Tongue (tissue), 3 donors: ENCODE measurements around the gene POR. TPM values are rescaled to one million over a fixed set of nuclear protein-coding genes. Genes with fewer than 3 reads are reported as not detected.
"Not testable (repeated sequence)": the region's sequence is repeated elsewhere in the genome, so short reads cannot be mapped to it uniquely, and the experiment has no call there.

ENCODE experiments used
- DNase-seq: peaks from one replicate; pipeline ENCODE4 v3.0.0-alpha.2; 2015
- small RNA-seq: library from RNA; depleted of rRNA; stranded (forward); fragments of <200 nt; gene quantifications from one replicate; pipeline ENCODE3, GENCODE V24; 2014; ENCODE audit warnings: low replicate concordance
- total RNA-seq: library from RNA; depleted of rRNA; stranded (reverse); fragments of >200 nt; gene quantifications from one replicate; pipeline ENCODE4 v1.2.3, GENCODE V29; 2014

POR gene
- total RNA-seq, 1 donor from 2014 or later = 39.7 TPM

DNA sequence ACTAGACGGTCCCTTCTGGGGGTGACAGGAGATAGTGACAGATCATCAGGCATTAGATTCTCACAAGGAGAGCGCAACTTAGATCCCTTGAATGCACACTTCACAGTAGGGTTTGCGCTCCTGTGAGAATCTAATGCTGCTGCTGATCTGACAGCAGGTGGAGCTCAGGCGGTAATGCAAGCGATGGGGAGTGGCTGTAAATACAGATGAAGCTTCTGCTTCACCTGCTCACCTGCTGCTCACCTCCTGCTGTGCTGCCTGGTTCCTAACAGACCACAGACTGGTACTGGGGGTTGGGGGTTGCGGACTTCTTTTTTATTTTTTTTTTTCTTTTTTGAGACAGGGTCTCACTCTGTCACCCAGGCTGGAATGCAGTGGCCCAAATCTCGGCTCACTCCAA, 114.7 kb downstream of the POR start:
- not testable (repeated sequence) for DNase-seq

DNA sequence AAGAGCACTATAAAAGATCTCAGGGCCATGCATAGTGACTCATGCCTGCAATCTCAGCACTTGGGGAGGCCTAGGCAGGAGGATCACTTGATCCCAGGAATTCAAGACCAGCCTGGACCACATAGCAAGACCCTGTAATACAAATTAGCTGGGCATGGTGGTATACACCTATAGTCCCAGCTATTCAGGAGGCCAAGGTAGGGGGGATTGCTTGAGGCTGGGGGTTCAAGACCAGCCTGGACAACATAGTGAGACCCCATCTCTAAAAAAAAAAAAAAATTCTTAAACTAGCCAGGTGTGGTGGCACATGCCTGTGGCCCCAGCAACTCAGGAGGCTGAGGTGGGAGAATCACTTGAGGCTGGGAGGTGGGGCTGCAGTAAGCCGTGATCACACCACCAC, 117.0 kb downstream of the POR start:
- no peak for DNase-seq

Small RNAs within 50 kb of the gene (small RNA-seq; reads per million reads assigned to genes)
- gene SNORA14A = 2.2 reads per million, percentile 90 among the genes with 10 or more reads in this experiment

Other genes starting within 250 kb of the POR start
- gene HIP1, start 176.2 kb upstream of the POR start, total RNA-seq = 19.6 TPM
- not detected for gene CCL26, start 142.9 kb upstream of the POR start, total RNA-seq
- gene CCL24, start 101.3 kb upstream of the POR start, total RNA-seq = not detected
- 8.5 TPM for gene RHBDD2, start 36.1 kb upstream of the POR start, total RNA-seq
- gene TMEM120A, start 79.4 kb downstream of the POR start, total RNA-seq = 20.0 TPM
- 17.6 TPM for gene STYXL1, start 132.8 kb downstream of the POR start, total RNA-seq
- 78.9 TPM for gene MDH2, start 133.0 kb downstream of the POR start, total RNA-seq